Mucosa of descending colon (tissue), 3 donors: Measurements from ENCODE around the gene P2RX2. TPM values are rescaled to one million over a fixed set of nuclear protein-coding genes. Genes with fewer than 3 reads are reported as not detected.

ENCODE experiments used
- ATAC-seq: fragments of 200-7000 bp; cut with Tn5 transposase; one replicate; pipeline ENCODE4 v1.9.1; 2020; ENCODE audit warnings: mild to moderate bottlenecking, moderate library complexity
- DNase-seq, 3 donors: peaks; one replicate each; pipeline ENCODE4 v3.0.0-alpha.2; 2020
- H3K36me3 ChIP-seq: fragments of 200-600 bp; one replicate; pipeline ENCODE4 v1.8.0; 2021; ENCODE audit warnings: low read depth, mild to moderate bottlenecking
- H3K4me1 ChIP-seq: fragments of 200-600 bp; one replicate; pipeline ENCODE4 v1.8.0; 2021; ENCODE audit warnings: low read depth, mild to moderate bottlenecking
- H3K4me3 ChIP-seq: fragments of 200-600 bp; one replicate; pipeline ENCODE4 v1.8.0; 2021; ENCODE audit warnings: mild to moderate bottlenecking
- H3K9me3 ChIP-seq: fragments of 200-600 bp; one replicate; pipeline ENCODE4 v1.8.0; 2021; ENCODE audit warnings: mild to moderate bottlenecking
- CTCF ChIP-seq: fragments of 200-600 bp; IDR thresholded peaks from one replicate; pipeline ENCODE4 v1.8.0; 2022; ENCODE audit warnings: antibody characterized with exemption, mild to moderate bottlenecking
- intact Hi-C, 2 donors: fragments of 100-400 bp; cut with DNase I in 1 of 2; cut with micrococcal nuclease in 1 of 2; formaldehyde crosslinking; loops; one replicate each; pipeline versions ENCODE4 v1.11.0 to v1.11.1; 2022; cut with DNase I, micrococcal nuclease
- total RNA-seq, 3 donors: library from RNA; stranded (reverse); fragmentation: NEBNext Ultra II Directional in 2 of 3; extraction: Animal tissue kit (Norgen Biotek cat#: 25700) in 2 of 3; gene quantifications; one replicate each; pipeline versions ENCODE4 v1.2.1 to v1.2.4, GENCODE V29; 2021 to 2023
- donor health status: DM: no; HTN: no; CAD: no; lungs with moderate emphysema.
- donor health status: DM: no; HTN: no; CAD: no.
- donor health status: DM: no; HTN: yes; CAD: no.

The P2RX2 gene
- total RNA-seq, 3 donors from 2014 or later: 0.19 to 1.4 (median 0.32) TPM

GRCh38 chr12:132600048-132601032, 18.2 kb upstream of the P2RX2 start:
- Histone ChIP-seq H3K4me3 (no peak overlapping the region), H3K36me3 (no peaks in the 10 kb centered on the region), H3K4me1 (peaks cover 33% of the 10 kb centered on the region), H3K9me3 (no peaks in the 10 kb centered on the region)
- peak; percentile 72 for ATAC-seq
- intact Hi-C loops: no loop called here
- DNase-seq: peak; percentile 70 to 82 (median 75)
- TF ChIP-seq CTCF: peak; percentile 29

GRCh38 chr12:132601171-132601883, 17.2 kb upstream of the P2RX2 start:
- Histone ChIP-seq H3K9me3 (no peaks in the 10 kb centered on the region), H3K4me3 (no peak overlapping the region), H3K4me1 (peaks cover 33% of the 10 kb centered on the region), H3K36me3 (no peaks in the 10 kb centered on the region)
- ATAC-seq: no peak
- TF ChIP-seq CTCF: no peak
- intact Hi-C loops: no loop called here
- DNase-seq: peak in 1 of 3 donors; percentile 49

- no peak for TF ChIP-seq CTCF
- DNase-seq (peak; percentile 76 to 87 (median 84)), ATAC-seq (peak; percentile 72)
- H3K4me3 ChIP-seq: no peak overlapping the region
- H3K4me1 ChIP-seq: peaks cover 30% of the 10 kb centered on the region
- H3K36me3 ChIP-seq: no peaks in the 10 kb centered on the region
- intact Hi-C loops: no loop called here
- no peaks in the 10 kb centered on the region for H3K9me3 ChIP-seq
Measured at GRCh38 chr12:132602572-132603239, 15.9 kb upstream of the P2RX2 start.

GRCh38 chr12:132603240-132604150, 15.1 kb upstream of the P2RX2 start:
- no peak for TF ChIP-seq CTCF
- H3K36me3 ChIP-seq: no peaks in the 10 kb centered on the region
- intact Hi-C loops: no loop called here
- H3K4me1 ChIP-seq: peaks cover 30% of the 10 kb centered on the region
- H3K4me3 ChIP-seq: no peak overlapping the region
- no peaks in the 10 kb centered on the region for H3K9me3 ChIP-seq
- peak; percentile 3 for ATAC-seq
- DNase-seq: peak in 2 of 3 donors; percentile 35 to 39
